GM12892 (cell line): Measurements from ENCODE around the gene SLC24A3.

Experiments
- POLR2A ChIP-seq: IDR thresholded peaks from 2 replicates; pipeline ENCODE4 v1.6.1; 2011; ENCODE audit warnings: low read depth, low read length, control low read depth
- TAF1 ChIP-seq: IDR thresholded peaks from 2 replicates; pipeline ENCODE4 v1.6.1; 2011; ENCODE audit warnings: low read depth, mild to moderate bottlenecking, control low read depth, low read length, borderline replicate concordance

- TF ChIP-seq POLR2A (no peak), TAF1 (no peak)
Observed at GRCh38 chr20:19624221-19624965, 412.0 kb downstream of the SLC24A3 start.
